Hindlimb muscle (tissue), 1 donor: ENCODE results near the gene FBN2. TPM values are rescaled to one million over a fixed set of nuclear protein-coding genes. Genes with fewer than 3 reads are reported as not detected.
A peak's percentile ranks its signal among the peaks of the same experiment; 100 is the strongest.

Experiments
- DNase-seq: peaks from one replicate; pipeline ENCODE4 v3.0.0-alpha.2; 2013
- polyA plus RNA-seq: library from polyadenylated mRNA; unstranded; fragments of 120-200 nt; gene quantifications from one replicate; pipeline ENCODE4 v1.2.1, GENCODE V29; 2013; ENCODE audit not compliant: insufficient read length

Gene FBN2
- polyA plus RNA-seq = 37.9 TPM

DNA sequence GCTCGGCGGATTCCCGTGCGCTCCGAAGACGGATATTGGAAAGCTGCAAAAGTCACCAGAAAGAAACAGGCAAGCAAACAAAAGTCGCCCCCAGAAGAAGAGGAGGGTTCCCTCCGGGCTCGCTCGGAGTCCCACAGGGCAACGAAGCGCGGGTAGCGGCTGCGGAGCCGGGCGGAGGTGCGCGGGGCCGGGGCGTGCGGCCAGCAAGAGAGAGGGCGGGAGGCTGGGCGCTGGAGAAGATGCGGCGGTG, at the start of gene FBN2:
TSS of gene FBN2 (minus strand) at position 246 of the 250 bp plus-strand sequence. CDS start 642 bp downstream, outside the sequence.
- DNase-seq = no peak

DNA sequence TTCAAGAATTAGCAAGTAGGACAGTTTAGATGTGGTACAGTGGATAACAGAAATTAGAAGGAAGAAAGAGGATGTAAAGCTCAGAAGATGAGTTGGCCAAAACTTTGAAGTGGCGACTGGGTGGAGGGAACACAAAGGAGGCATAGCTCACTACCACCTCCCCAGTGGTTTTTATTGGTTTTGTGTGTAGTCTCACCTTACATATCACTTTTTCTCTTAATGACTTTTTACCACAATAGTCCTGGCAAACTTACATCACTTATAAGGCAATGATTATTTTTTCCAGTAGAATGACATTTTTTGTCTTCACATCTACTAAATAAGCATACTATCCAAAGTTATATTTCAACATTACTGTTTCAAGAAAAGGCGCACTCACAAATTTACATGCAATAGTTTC, 49.2 kb upstream of the FBN2 start:
- DNase-seq = no peak

DNA sequence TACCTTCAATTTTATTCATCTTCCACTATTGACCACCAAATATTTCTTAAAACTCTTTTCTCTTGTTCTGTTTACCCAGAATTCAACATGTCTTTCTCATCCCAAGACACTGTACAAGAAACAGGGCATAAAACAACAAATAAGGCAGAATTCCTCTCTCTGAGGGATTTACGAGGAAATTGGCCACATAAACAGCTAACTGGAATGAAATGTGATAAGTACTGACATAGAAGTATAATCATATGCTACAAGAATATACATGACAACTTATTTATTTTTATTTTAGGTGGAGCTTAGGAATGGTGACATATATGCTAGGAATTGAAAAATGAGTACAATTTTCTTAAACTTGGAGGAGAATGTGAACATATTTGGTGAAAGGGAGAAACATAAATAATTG, 48.8 kb upstream of the FBN2 start:
- no peak for DNase-seq

DNA sequence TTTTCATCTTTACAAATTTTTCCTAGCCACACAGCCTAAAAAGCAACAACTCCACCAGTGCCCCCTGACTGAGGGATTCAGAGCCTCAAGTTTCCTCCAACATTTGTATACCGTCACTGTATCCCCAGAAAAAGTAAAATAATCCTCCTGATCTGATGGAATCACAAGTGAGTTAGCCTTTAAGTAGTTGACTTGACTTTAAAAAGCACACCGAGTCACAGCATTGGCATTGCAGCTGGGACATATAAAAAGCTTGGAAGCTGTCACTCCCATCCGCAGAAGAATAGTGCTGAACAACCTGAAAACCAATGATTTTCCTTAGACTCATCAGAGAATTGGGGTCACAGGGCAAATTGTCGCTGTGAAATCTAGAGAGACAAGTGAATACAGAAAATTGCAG, 41.6 kb upstream of the FBN2 start:
- no peak for DNase-seq

DNA sequence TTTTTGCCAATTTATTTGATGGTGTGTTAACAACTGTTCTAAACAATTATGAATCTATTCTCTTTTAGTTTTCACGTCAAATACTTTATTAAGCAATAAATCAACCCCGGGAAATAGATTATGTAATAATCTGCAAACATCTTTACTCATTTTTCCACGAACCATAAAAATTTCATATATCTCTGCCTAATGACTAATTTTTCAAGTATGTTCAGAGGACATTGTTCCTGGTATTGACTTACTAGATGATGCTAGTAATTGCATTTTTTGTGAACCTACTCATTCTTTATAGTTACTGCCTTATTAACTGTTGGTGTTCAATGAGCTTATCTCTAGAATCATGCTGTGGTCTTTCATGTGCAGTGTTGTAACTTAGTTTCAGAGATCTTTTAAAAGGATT, 41.0 kb upstream of the FBN2 start:
- DNase-seq = no peak

DNA sequence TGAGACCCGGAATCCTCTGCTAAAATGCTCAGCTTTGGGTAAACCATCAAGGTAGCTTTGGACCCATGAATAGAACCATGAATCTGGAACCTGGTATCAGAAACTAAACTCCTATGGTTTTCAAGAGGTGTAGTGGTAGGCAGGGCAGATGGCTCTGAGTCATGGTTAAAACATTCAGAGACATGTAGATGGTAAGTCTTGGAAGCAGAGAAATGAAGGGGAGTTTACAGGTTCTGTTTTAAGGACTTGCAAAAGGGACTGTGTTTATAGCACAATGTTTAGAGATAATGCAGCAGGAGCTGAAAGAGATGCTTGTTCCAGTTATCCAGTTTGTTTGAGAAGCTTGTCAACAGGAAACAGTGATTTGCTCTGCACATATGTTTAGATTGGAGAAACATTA, 36.0 kb upstream of the FBN2 start:
- no peak for DNase-seq

DNA sequence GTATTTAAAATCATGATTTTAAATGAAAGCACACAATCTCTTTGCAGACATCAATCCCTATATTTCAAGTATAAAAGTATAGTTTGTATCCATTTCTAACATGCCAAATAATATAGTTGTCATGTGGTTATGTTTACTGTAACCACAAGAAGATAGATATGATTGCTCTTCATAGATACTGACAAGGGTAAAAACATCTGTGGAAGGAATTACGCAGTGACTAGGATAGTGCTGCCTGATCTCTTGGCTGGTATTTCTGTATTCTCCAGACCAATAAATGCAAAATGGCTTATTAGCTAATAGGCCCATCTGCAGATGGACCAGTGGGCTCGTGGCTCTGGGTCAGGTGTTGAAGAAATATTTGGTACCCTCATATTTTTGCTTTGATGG, 34.9 kb upstream of the FBN2 start:
- DNase-seq = no peak

DNA sequence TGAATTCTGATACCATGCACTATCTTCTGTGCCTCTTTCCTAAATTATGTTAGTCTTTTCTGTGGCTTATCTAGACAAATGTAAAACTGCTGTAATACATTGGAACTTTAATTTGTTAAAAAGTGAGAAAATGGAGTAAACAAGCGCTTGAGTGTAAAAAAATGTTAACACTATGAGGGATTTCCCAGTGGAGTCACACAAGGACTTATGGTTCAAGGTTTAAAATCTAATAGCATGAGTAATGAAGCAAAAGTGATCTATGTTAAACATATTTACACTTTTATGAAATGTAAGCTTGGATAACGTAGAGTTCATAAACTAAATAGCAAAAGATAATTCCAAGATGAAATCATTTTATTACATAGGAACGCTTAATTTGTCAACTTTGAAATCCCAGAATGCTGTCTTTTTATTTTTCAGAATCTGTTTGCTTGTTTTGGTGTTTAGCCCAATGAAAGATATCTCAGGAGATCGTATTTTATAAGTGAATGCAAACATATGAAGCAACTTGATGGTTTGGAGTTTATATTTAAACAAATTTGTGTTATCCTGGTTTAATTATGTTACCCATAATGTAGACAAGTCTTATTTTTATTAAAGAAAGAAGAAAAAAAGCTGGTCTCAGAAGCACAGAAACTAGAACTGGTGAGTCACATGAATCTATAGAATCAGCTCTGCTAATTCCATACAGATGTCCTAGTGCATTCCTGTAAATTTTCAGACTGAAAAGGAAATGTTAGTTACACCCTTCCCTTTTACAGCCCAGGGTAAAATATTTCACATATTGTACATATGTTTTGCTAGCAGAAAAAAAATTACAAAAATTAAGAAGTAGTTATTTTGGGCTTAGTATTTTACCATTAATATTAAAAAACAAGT, 34.2 kb upstream of the FBN2 start:
- no peak for DNase-seq

DNA sequence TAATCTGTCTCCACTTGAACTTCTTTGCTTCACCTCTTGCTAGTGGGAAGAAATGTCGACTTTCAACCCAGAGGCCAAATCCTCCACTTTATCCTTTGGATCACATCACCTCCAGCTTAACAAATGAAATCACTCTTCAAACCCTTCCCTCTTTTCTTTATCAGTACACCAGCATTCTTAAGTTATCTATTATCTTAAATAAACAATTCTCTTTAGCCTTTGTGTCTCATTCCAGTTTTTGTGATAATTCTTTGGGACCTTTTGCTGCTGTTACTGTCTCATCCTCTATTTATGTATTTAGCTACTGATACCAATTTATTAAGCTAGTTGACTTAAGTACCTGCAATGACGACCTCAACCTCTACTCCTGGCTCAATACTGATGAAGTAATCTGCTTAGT, 28.1 kb upstream of the FBN2 start:
- DNase-seq = no peak

DNA sequence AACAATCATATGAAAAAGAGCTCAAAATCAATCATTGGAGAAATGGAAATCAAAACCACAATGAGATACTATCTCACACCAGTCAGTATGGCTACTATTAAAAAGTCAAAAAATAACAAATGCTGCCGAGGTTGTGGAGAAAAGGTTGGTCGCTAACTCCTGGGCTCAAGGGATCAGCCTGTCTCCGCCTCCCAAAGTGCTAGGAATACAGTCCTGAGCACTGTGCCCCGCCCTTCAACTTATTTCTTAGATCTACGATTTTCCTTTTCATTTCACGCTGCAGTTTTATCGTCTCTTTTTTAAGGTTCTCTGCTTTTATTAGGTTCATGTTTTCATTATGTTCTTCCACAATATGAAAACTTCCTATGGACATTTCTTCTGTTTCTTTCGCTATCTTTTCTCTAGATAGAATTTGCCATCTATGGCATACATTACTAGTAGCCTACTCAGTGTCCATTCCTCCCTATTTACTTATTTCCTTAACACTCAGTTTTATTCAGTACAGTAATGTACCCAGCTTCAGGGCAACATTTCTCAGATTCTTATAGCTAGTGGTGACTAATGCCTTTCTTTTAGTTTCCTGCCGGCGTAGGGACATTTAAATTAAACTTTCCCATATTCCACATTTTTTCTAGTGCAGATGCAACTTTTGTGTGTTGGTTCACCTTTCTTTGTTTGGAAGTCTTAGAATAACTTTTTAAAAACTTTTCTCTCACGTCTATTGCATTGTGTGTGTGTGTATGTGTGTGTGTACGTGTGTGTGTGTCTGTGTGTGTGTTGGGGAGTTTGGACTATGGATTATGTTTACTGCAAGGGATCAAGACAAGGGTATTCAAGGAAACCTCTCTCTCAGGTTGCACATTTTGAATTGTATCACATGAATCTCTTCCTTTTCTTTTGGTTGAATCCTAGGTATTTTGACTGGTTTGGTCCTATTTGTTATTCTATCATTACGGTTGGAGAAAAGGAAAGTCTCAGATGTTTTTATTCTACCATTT, 21.6 kb upstream of the FBN2 start:
- no peak for DNase-seq

DNA sequence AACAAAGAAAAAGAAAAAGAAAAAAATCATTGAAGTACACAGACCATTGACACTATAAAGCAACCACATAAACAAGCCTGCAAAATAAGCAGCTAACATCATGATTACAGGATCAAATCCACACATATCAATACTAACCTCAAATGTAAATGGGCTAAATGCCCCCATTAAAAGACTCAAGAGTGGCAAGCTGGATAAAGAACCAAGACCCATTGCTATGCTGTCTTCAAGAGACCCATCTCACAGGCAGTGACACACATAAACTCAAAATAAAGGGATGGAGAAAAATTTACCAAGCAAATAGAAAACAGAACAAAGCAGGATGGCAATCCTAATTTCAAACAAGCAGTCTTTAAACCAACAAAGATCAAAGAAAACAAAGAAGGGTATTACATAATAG, 15.7 kb upstream of the FBN2 start:
- DNase-seq = no peak

DNA sequence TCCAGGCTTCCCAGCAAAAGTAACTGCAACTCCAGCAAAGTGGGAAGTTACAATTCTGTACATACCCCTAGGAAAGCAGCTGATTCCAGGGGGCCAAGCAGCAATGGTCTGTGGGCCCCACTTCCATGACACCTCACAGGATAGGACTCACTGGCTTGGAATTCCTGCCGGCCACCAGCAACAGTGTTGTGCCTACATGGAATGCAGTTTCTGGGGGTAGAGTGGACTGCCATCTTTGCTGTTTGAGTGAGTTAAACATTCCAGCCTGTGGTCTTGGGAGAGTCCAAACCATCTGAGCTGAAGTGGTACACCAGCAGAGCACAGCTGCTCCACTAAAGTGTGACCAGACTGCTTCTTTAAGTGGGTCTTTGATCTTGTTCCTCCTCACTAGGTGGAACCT, 13.4 kb upstream of the FBN2 start:
- no peak for DNase-seq

DNA sequence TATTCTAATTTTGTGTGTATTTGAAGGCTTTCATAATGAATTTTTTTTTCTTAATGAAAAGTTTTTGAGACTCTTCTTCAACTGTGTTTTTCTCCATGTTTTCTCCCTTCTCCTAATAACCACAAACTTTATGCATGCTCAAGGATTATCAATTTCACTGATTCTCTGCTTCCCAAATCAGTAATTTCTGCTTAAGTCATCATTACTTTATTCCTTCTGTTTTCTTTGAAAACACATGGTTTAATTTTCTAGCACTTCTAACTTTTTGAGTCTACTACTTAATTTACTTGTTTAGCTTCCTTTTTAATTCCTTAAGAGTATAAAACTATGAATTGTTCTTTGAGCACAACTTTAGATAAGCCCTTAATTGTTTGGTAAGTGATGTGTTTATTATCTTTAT, 11.5 kb upstream of the FBN2 start:
- no peak for DNase-seq

DNA sequence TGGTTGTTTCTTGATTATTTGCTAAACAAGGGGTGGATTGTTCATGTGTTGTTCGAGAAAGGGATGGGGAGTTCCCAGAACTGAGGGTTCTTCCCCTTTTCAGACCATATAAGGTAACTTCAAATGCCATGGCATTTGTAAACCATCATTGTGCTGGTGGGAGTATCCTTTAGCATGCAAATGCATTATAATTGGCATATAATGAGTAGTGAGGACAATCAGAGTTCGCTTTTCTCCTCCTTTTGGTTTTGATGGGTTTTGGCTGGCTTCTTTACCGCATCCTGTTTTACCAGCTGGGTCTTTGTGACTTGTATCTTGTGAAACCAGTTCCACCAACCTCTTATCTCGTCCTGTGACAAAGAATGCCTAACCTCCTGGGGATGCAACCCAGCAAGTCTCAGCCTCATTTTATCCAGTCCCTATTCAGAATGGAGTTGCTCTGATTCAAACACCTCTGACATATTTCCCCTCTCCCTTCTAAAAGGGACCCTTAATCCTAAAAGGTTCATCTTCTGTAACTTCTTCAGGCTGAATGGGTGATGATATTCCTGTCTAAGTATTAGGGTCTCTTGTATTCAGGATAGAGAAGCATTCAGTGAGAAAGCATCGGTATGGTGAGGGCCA, 8.7 kb upstream of the FBN2 start:
- no peak for DNase-seq

DNA sequence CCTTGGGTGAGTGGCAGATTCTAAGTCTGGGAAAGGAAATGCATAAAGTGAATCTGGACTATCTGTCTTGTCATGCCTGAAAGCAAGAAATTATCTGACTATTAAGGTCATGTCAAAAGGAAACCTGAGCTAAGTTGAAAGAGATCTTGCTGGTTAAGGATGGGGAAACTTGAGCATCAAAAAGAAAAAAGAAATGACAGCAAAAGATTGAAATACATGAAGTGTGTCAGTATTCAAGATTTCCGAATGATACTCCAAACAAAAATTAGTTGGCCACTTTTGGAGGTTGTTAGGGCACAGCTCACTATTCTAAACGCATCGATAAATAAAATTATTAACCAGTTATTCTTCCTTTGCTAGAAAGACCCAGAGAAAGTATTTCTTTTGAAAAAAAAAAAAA, 3.3 kb upstream of the FBN2 start:
- DNase-seq = no peak

DNA sequence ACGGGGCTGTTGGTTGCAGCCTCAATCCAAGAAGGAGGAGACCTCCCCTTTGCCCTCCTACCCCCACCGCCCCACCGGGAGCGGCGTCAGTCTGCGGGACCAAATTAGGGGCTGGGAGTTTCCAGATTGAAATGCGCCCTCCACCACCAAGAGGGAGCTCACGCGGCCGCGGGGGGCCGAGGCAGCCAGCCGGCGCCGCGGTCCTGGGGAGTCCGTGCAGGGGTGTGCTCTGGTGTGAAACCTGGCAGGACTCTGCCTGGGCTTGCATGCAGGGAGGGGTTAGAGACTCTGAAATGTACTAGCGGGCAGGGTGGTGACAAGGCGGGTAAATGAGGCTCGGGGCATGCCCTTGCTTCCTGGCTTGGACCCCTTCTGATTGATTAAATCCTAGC, 989 bp upstream of the FBN2 start:
- DNase-seq = peak; percentile 38

DNA sequence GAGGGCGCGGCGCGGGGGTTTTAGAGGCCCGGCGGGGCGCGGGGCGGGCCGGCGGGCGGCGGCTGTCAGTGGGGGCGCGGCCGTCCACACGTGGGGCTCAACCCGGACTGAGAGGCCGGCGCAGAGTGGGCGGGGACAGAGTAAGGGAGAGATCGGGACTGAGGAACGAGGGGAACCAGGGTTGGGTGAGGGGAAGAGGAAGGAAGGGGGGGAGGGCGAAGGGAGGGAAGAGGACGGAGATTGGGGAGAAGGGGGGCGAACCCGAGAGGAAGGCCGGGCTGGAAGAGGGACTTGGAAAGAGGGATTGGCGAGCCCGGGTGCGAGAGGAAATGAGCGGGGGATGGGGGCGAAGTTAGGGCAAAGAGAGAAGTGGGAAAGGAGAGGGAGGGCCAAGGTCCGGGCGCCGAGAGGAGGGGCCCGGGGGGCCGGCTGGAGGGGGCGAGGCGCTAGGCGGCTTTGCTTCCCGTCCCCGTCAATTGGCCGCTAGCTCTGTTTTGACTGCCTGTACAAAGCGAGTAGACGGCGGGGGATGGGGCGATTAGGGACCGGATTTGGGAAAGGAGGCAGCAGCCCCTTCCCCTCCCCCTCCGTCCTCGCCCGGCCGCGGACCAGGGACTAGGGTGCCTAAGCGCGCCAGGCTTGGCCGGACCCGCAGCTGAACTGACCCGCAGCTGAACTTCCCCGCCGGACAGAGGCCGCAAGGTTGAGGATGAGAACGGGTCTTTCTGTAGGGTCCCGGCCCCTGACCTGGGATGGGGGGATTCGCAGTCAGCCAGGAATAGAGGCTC, 399 bp upstream of the FBN2 start:
- peak; percentile 95 for DNase-seq

DNA sequence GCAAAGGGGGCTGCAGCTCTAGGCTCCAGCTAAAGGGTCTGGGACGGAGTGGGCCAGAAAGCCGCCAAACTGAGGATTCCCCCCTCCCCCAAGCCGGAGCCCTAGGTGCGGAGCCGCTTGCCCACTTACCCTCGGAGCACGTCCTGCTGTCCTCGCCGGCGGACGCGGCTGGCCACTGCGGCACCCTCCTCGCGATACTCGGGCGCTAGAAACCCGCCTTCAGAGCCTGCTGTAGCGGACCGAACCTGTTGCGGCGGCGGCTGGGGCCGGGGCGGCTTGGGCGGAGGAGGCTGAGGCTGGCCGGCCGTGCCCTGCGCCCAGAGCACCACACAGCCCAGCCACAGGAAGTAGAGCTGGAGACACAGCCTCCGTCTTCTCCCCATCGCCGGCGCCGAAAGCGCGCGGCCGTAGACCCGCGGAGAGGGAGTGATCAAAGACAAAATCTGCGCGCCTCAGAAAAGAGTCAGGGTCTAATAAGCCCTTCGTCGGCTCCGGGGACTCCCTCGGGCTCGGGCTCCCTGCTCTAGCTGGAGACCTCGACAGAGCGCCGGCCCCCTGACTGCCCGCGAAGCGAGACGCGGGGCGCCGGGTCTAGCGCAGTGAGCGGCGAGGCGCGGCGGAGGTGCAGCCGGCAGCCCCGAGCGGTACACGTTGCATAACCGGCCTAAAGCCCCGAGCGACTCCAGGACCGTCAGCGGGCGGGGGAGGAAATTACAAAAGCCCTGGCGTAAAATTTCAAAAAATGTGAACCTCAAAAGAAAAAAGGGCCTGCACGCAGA, 635 bp downstream of the FBN2 start:
- peak; percentile 62 for DNase-seq

DNA sequence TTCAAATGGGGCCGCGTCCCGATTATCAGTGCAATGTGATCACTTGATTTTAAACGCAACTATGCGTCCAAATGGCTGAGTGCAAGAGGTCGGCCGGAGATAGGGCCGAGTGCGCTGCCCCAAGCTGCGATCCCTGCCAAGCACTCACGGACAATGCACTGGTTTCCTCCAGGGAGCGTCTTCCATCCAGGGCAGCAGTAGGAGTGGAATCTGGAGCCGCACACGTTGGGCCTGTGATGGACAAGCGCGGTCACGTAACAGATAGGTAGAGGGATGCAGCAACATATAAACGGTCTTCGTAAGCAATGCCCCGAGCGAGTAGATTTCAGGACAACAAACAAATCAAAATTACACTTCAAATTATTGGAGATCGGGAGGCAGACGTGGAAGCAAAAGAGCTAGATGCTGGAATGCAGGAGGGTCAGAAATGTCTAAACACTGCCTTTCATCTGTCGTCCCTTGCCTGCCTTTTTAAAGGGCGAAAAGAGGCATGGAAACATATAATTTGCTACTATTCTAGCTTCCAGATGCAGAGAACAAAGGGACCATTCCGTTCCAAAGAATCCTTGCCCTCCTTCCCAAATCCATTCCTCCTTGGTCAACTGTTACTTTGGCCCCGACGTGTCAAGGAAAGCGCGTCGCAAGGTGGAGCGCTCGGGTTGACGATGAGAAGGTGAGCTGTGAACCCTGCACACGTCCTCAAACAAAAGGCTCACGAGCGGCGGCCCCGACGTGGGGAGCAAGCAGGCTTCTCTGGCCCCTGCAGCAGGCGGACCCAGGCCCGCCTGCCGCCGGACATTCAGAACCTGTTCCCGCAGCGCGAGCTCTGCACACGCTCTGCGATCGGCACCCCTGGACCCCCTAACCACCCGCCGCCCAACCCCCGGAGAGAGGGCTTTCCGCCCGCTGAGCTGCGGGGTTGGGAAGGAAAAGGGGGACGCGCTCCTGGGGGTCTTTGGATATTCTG, 1.5 kb downstream of the FBN2 start:
- DNase-seq = peak; percentile 75

DNA sequence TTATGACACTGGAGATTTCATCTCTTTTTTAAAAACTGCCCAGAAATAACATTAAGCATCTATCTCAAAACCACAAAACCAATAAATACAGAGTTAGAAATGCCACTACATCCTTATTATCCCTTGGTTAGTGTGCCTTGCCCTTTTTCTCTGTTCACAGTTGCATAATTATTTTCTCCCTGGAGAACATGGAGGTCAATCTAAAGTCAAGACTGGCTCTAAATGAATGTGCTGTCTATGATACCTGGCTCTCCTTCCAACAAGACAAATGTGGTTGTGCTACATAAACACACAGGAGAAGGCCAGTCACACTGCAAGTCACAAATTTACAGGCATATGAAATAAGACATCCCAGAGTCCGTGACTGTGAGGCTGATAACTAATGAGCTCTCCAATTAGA, 2.8 kb downstream of the FBN2 start:
- no peak for DNase-seq
